HepG2 (cell line): ENCODE results near the gene ELN. TPM values are rescaled to one million over a fixed set of nuclear protein-coding genes. Genes with fewer than 3 reads are reported as not detected.

ENCODE experiments used
- ATAC-seq: fragments of 200-7000 bp; cut with Tn5 transposase; 3 replicates; pipeline ENCODE4 v1.9.1; 2020; ENCODE audit warnings: mild to moderate bottlenecking, moderate library complexity
- BruUV-seq: library from RNA; stranded (reverse); fragments of 400-500 nt; replicated peaks from 2 replicates; lab custom pipeline; 2021; lab: Mats Ljungman, UMichigan
- CTCF ChIA-PET: fragments of 300-600 bp; formaldehyde crosslinking; extraction: SDS; loops from one replicate; lab custom pipeline; 2021; ENCODE audit warnings: low total read pairs, inconsistent platforms, low intra/inter-chr PET ratio; lab: Yijun Ruan, JAX
- POLR2A ChIA-PET: fragments of 350-600 bp; sonication (Branson Sonifier 250); formaldehyde crosslinking; loops from one replicate; lab custom pipeline; 2020; ENCODE audit warnings: antibody characterized with exemption, inconsistent platforms; lab: Yijun Ruan, JAX
- DNase-seq: peaks from one replicate; pipeline ENCODE4 v3.0.0-alpha.2; 2015; ENCODE audit warnings: low spot score
- FAIRE-seq: peaks from 3 replicates; lab custom pipeline; 2011; peaks lifted over from hg19 to GRCh38; lab: Jason Lieb, UNC
- H2AFZ ChIP-seq: one replicate; pipeline ENCODE4 v1.6.1; 2011; ENCODE audit warnings: low read length, inconsistent platforms
- H3K27ac ChIP-seq: fragments of 300-600 bp; 3 replicates; pipeline ENCODE4 v1.8.0; 2011; ENCODE audit warnings: mixed run types, mild to moderate bottlenecking, mixed read lengths, low read length, inconsistent platforms; ENCODE audit not compliant: insufficient read depth; ENCODE audit errors: extremely low read length
- H3K27me3 ChIP-seq, 2 experiments: fragments of 200-600 bp in 1 of 2; 2 replicates in 1 of 2; 3 replicates in 1 of 2; pipeline versions ENCODE4 v1.6.0 to v1.8.0; 2011; ENCODE audit warnings: low read length in 2 of 2, mild to moderate bottlenecking in 2 of 2, moderate library complexity in 2 of 2, inconsistent platforms in 1 of 2; ENCODE audit not compliant: insufficient read depth in 2 of 2, control insufficient read depth in 1 of 2
- H3K36me3 ChIP-seq, 2 experiments: fragments of 200-600 bp in 1 of 2; replicated peaks in 1 of 2; 2 replicates in 1 of 2; 3 replicates in 1 of 2; pipeline versions ENCODE4 v1.5.1 to v1.8.0; 2011; ENCODE audit warnings: low read length in 2 of 2, inconsistent platforms in 1 of 2; ENCODE audit not compliant: insufficient read depth in 2 of 2, control insufficient read depth in 1 of 2
- H3K4me1 ChIP-seq: 2 replicates; pipeline ENCODE4 v1.5.1; 2012; ENCODE audit warnings: low read length, inconsistent platforms; ENCODE audit not compliant: insufficient read depth
- H3K4me2 ChIP-seq: 2 replicates; pipeline ENCODE4 v1.6.0; 2011; ENCODE audit warnings: low read depth, low read length, inconsistent platforms
- H3K4me3 ChIP-seq, 3 experiments: fragments of 200-600 bp in 1 of 3; sonication (generic), shearing (Covaris generic) in 1 of 3; replicated peaks in 1 of 3; 2 replicates each; pipeline ENCODE4 v1.5.1; 2011 to 2016; ENCODE audit warnings: low read length in 3 of 3, inconsistent platforms in 2 of 3, low read depth in 2 of 3, mild to moderate bottlenecking in 2 of 3, control low read depth in 1 of 3, mixed read lengths in 1 of 3; ENCODE audit not compliant: insufficient read depth in 1 of 3
- H3K79me2 ChIP-seq: one replicate; pipeline ENCODE4 v1.6.1; 2011; ENCODE audit warnings: low read length, inconsistent platforms; ENCODE audit not compliant: insufficient read depth
- H3K9ac ChIP-seq: 2 replicates; pipeline ENCODE4 v1.6.0; 2011; ENCODE audit warnings: mild to moderate bottlenecking, low read depth, low read length, inconsistent platforms; ENCODE audit not compliant: insufficient read depth
- H3K9me3 ChIP-seq: 2 replicates; pipeline ENCODE4 v1.5.1; 2012; ENCODE audit warnings: mild to moderate bottlenecking, low read length
- H4K20me1 ChIP-seq: 2 replicates; pipeline ENCODE4 v1.6.0; 2011; ENCODE audit warnings: inconsistent platforms, mild to moderate bottlenecking, low read length, moderate library complexity; ENCODE audit not compliant: insufficient read depth
- ELF4 ChIP-seq: sonication (generic); formaldehyde crosslinking; IDR thresholded peaks from 2 replicates; pipeline ENCODE4 v1.5.0; 2020; ENCODE audit warnings: missing genetic modification reagents, mild to moderate bottlenecking, moderate library complexity, borderline replicate concordance
- EP300 ChIP-seq, 3 experiments: sonication (generic) in 1 of 3; formaldehyde crosslinking in 1 of 3; IDR thresholded peaks; 2 replicates each; pipeline versions ENCODE4 v1.5.1 to v1.6.1; 2011 to 2020; ENCODE audit warnings: low read depth in 2 of 3, low read length in 2 of 3, borderline replicate concordance in 1 of 3, improper control_type of control experiment in 1 of 3, mild to moderate bottlenecking in 1 of 3, missing genetic modification reagents in 1 of 3, moderate library complexity in 1 of 3
- HNF4A ChIP-seq: sonication (generic); formaldehyde crosslinking; IDR thresholded peaks from 2 replicates; pipeline ENCODE4 v1.4.0; 2020; ENCODE audit warnings: missing genetic modification reagents
- JUND ChIP-seq: sonication (generic); formaldehyde crosslinking; IDR thresholded peaks from 2 replicates; pipeline ENCODE4 v1.8.0; 2022; ENCODE audit warnings: mild to moderate bottlenecking, missing genetic modification reagents
- RAD51 ChIP-seq: fragments of 450-650 bp; IDR thresholded peaks from 2 replicates; pipeline ENCODE4 v1.6.1; 2016; ENCODE audit warnings: borderline replicate concordance
- SOX5 ChIP-seq: IDR thresholded peaks from 2 replicates; pipeline ENCODE4 v1.6.1; 2016; ENCODE audit warnings: borderline replicate concordance
- ZBTB8A ChIP-seq: sonication (generic); formaldehyde crosslinking; IDR thresholded peaks from 2 replicates; pipeline ENCODE4 v1.4.0; 2020; ENCODE audit warnings: mild to moderate bottlenecking, low read depth, missing genetic modification reagents, borderline replicate concordance
- ZNF12 ChIP-seq: sonication (generic); formaldehyde crosslinking; IDR thresholded peaks from 2 replicates; pipeline ENCODE4 v1.5.0; 2020; ENCODE audit warnings: missing genetic modification reagents
- ZNF44 ChIP-seq: sonication (generic); formaldehyde crosslinking; IDR thresholded peaks from 2 replicates; pipeline ENCODE4 v1.5.1; 2020; ENCODE audit warnings: mild to moderate bottlenecking, missing genetic modification reagents
- ZNF441 ChIP-seq: sonication (generic); formaldehyde crosslinking; IDR thresholded peaks from 2 replicates; pipeline ENCODE4 v1.7.0; 2021; ENCODE audit warnings: missing genetic modification reagents, borderline replicate concordance
- ZNF562 ChIP-seq: sonication (generic); formaldehyde crosslinking; IDR thresholded peaks from 2 replicates; pipeline ENCODE4 v1.8.0; 2022; ENCODE audit warnings: missing genetic modification reagents, borderline replicate concordance
- ZNF670 ChIP-seq: sonication (generic); formaldehyde crosslinking; IDR thresholded peaks from 2 replicates; pipeline ENCODE4 v1.8.0; 2022; ENCODE audit warnings: mild to moderate bottlenecking, missing genetic modification reagents, borderline replicate concordance
- ZNF781 ChIP-seq: sonication (generic); formaldehyde crosslinking; IDR thresholded peaks from 2 replicates; pipeline ENCODE4 v1.5.1; 2020; ENCODE audit warnings: borderline replicate concordance, mild to moderate bottlenecking, missing genetic modification reagents; ENCODE audit errors: not compliant biosample characterization
- ZNF883 ChIP-seq: sonication (generic); formaldehyde crosslinking; IDR thresholded peaks from 2 replicates; pipeline ENCODE4 v1.5.1; 2020; ENCODE audit warnings: mild to moderate bottlenecking, missing genetic modification reagents; ENCODE audit errors: not compliant biosample characterization
- ZSCAN20 ChIP-seq: sonication (generic); formaldehyde crosslinking; IDR thresholded peaks from 2 replicates; pipeline ENCODE4 v1.4.0; 2020; ENCODE audit warnings: missing genetic modification reagents, mild to moderate bottlenecking, borderline replicate concordance
- WGBS: methylation state at CpG from one replicate; pipeline ENCODE4 v1.1.6; 2017; ENCODE audit warnings: low lambda C conversion rate; 5-methylcytosine and 5-hydroxymethylcytosine counted together
- in situ Hi-C: cut with HindIII; loops from 2 replicates; pipeline ENCODE4 v1.10.0; 2017; ENCODE audit warnings: low pct_unique_long_range_greater_than_20kb; ENCODE audit not compliant: extremely low pct_ligation_motif_present
- intact Hi-C: fragments of 100-400 bp; cut with micrococcal nuclease; formaldehyde crosslinking; loops from one replicate; pipeline ENCODE4 v1.10.0; 2022; ENCODE audit not compliant: unreplicated experiment
- polyA plus RNA-seq, 8 experiments: library from polyadenylated mRNA; depleted of rRNA in 3 of 8; stranded (reverse) in 7 of 8; unstranded in 1 of 8; fragments of >200 nt; fragmentation: Illumina TruSeq in 4 of 8; extraction: Trizol in 4 of 8; gene quantifications; 2 replicates each; pipeline versions ENCODE4 v1.2.1 to v1.2.3, GENCODE V29; 2011 to 2016; ENCODE audit warnings: low read depth in 4 of 8, missing spikeins in 1 of 8, mixed read lengths in 1 of 8; ENCODE audit not compliant: insufficient read depth in 1 of 8
- total RNA-seq, 5 experiments: library from RNA; depleted of rRNA; stranded (reverse); fragments of >200 nt; fragmentation: Illumina TruSeq; extraction: Trizol; gene quantifications; 2 replicates each; pipeline ENCODE4 v1.2.3, GENCODE V29; 2016; ENCODE audit warnings: low read depth in 1 of 5
- TF ChIP-seq, protein P1 (sequence below): sonication (generic); formaldehyde crosslinking; IDR thresholded peaks from 2 replicates; pipeline ENCODE4 v1.5.1; 2020; ENCODE audit warnings: missing genetic modification reagents, mild to moderate bottlenecking, borderline replicate concordance
- TF ChIP-seq, protein P2 (sequence below): sonication (generic); formaldehyde crosslinking; IDR thresholded peaks from 2 replicates; pipeline ENCODE4 v1.8.0; 2022; ENCODE audit warnings: missing genetic modification reagents, low read depth, mild to moderate bottlenecking, borderline replicate concordance

Gene ELN
- total and polyA plus RNA-seq, 2 of the 13 experiments (the other 11 are each of a cell fraction or from before 2014, with no cell fraction given): 0.15 to 0.37 TPM

DNA sequence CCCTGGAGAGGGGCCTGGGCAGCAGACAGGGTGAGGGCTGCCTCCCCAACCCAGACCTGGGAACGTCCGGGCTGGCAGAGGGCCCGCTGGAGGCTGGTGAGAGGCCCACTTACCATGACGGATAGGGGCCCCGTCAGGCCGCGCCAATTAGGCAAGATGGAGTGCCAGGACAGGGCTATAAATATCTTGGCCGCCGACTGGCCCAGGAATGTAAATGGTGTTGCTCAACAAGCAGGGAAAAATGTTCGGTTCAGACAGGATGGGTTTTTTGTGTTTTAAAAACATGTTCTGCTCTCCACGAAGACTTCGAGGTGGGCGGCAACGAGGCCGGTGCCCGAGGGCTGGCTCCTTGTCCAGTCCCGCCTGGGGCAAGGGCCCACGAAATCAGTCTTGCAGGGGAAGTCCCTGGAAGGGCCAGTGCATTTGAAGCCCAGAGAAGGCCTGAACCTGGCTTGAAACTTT is 35.8 kb upstream of the ELN start:
- WGBS: 37% methylated on average over 18 of the region's 18 CpGs
- H2AFZ ChIP-seq: no peak overlapping the region
- in situ Hi-C loops (no loop called here), intact Hi-C loops (no loop called here)
- no peak overlapping the region for H3K4me3 ChIP-seq
- H4K20me1 ChIP-seq: no peaks in the 10 kb centered on the region
- POLR2A ChIA-PET: no interaction called here
- H3K9me3 ChIP-seq: peaks cover 14% of the 10 kb centered on the region
- no peaks in the 10 kb centered on the region for H3K79me2 ChIP-seq
- H3K4me1 ChIP-seq: no peaks in the 10 kb centered on the region
- H3K27ac ChIP-seq: no peak overlapping the region
- no peak for FAIRE-seq
- no peaks in the 10 kb centered on the region for H3K36me3 ChIP-seq
- CTCF ChIA-PET: no interaction called here
- no TSS peak for BruUV-seq
- no peak overlapping the region for H3K4me2 ChIP-seq
- DNase-seq: no peak
- TF ChIP-seq ZNF781 (no peak), ZNF12 (no peak), ZNF441 (CRISPR knock-in tag) (no peak), ELF4 (CRISPR knock-in tag) (no peak), SOX5 (CRISPR knock-in tag) (no peak), JUND (no peak), ZNF562 (CRISPR knock-in tag) (no peak), RAD51 (no peak), ZBTB8A (no peak), HNF4A (CRISPR knock-in tag) (no peak), ZNF670 (CRISPR knock-in tag) (no peak), ZNF44 (no peak), EP300 (IDR thresholded peaks at IDR 0.05; ENCODE audit: low read depth in 2 of 2, low read length in 2 of 2) (no peak), EP300 (CRISPR knock-in tag; IDR thresholded peaks at IDR 0.05; ENCODE audit: borderline replicate concordance) (no peak), ZNF883 (CRISPR knock-in tag) (no peak), ZSCAN20 (CRISPR knock-in tag) (no peak)
- TF ChIP-seq, protein P1, sequence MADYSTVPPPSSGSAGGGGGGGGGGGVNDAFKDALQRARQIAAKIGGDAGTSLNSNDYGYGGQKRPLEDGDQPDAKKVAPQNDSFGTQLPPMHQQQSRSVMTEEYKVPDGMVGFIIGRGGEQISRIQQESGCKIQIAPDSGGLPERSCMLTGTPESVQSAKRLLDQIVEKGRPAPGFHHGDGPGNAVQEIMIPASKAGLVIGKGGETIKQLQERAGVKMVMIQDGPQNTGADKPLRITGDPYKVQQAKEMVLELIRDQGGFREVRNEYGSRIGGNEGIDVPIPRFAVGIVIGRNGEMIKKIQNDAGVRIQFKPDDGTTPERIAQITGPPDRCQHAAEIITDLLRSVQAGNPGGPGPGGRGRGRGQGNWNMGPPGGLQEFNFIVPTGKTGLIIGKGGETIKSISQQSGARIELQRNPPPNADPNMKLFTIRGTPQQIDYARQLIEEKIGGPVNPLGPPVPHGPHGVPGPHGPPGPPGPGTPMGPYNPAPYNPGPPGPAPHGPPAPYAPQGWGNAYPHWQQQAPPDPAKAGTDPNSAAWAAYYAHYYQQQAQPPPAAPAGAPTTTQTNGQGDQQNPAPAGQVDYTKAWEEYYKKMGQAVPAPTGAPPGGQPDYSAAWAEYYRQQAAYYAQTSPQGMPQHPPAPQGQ (CRISPR knock-in tag): no peak
- TF ChIP-seq, protein P2, sequence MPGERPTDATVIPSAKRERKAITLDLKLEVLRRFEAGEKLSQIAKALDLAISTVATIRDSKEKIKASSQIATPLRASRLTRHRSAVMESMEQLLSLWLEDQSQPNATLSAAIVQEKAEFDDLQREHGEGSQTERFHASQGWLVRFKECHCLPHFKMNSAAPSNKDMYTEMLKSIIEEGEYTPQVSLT: no peak
- no peak overlapping the region for H3K9ac ChIP-seq
- H3K27me3 ChIP-seq: no peaks in the 10 kb centered on the region; a peak in 1 of 5 replicates
- ATAC-seq: no peak
